DND-41 (cell line): ENCODE data around the gene AOPEP.

Experiments
- ATAC-seq: fragments of 200-7000 bp; cut with Tn5 transposase; 3 replicates; pipeline ENCODE4 v1.9.1; 2021; ENCODE audit warnings: low read depth; ENCODE audit not compliant: insufficient read depth
- DNase-seq: peaks from one replicate; pipeline ENCODE4 v3.0.0-alpha.2; 2020
- H2AFZ ChIP-seq: 2 replicates; pipeline ENCODE4 v1.6.0; 2012; ENCODE audit warnings: low read depth, low read length
- H3K27ac ChIP-seq: 2 replicates; pipeline ENCODE4 v1.5.1; 2012; ENCODE audit warnings: low read length, inconsistent platforms
- H3K27me3 ChIP-seq: fragments of 200-600 bp; sonication (generic); 2 replicates; pipeline ENCODE4 v1.6.0; 2012; ENCODE audit warnings: low read length, mild to moderate bottlenecking, inconsistent platforms; ENCODE audit not compliant: insufficient read depth, poor library complexity
- H3K36me3 ChIP-seq: 2 replicates; pipeline ENCODE4 v1.5.1; 2012; ENCODE audit warnings: low read length, inconsistent platforms; ENCODE audit not compliant: insufficient read depth
- H3K4me1 ChIP-seq: 2 replicates; pipeline ENCODE4 v1.5.1; 2012; ENCODE audit warnings: mild to moderate bottlenecking, low read length; ENCODE audit not compliant: insufficient read depth
- H3K4me2 ChIP-seq: 2 replicates; pipeline ENCODE4 v1.6.0; 2012; ENCODE audit warnings: mild to moderate bottlenecking, moderate library complexity, low read length, inconsistent platforms; ENCODE audit not compliant: insufficient read depth
- H3K4me3 ChIP-seq, 2 experiments: fragments of 200-600 bp in 1 of 2; shearing (Covaris generic) in 1 of 2; 2 replicates each; pipeline ENCODE4 v1.5.1; 2012 to 2016; ENCODE audit warnings: inconsistent platforms in 2 of 2, low read length in 2 of 2, mild to moderate bottlenecking in 2 of 2, low read depth in 1 of 2, moderate library complexity in 1 of 2
- H3K79me2 ChIP-seq: 2 replicates; pipeline ENCODE4 v1.6.0; 2012; ENCODE audit warnings: low read length, inconsistent platforms; ENCODE audit not compliant: insufficient read depth
- H3K9ac ChIP-seq: 2 replicates; pipeline ENCODE4 v1.6.0; 2012; ENCODE audit warnings: low read depth, mild to moderate bottlenecking, inconsistent platforms, low read length, moderate library complexity
- H3K9me3 ChIP-seq: 2 replicates; pipeline ENCODE4 v1.5.1; 2012; ENCODE audit warnings: low read length, moderate library complexity, mild to moderate bottlenecking, inconsistent platforms; ENCODE audit not compliant: insufficient read depth, severe bottlenecking
- H4K20me1 ChIP-seq: 2 replicates; pipeline ENCODE4 v1.6.0; 2012; ENCODE audit warnings: low read length; ENCODE audit not compliant: insufficient read depth
- EZH2 ChIP-seq: IDR thresholded peaks from 3 replicates; pipeline ENCODE4 v1.6.1; 2012; ENCODE audit warnings: borderline replicate concordance, low read depth, mild to moderate bottlenecking, moderate library complexity, low read length, inconsistent platforms; ENCODE audit not compliant: severe bottlenecking
- TF ChIP-seq, protein P1 (sequence below): IDR thresholded peaks from 2 replicates; pipeline ENCODE4 v1.5.1; 2012; ENCODE audit warnings: borderline replicate concordance, low read length, moderate library complexity, mild to moderate bottlenecking; ENCODE audit not compliant: poor library complexity, severe bottlenecking; ENCODE audit errors: extremely low read depth

Gene AOPEP

DNA sequence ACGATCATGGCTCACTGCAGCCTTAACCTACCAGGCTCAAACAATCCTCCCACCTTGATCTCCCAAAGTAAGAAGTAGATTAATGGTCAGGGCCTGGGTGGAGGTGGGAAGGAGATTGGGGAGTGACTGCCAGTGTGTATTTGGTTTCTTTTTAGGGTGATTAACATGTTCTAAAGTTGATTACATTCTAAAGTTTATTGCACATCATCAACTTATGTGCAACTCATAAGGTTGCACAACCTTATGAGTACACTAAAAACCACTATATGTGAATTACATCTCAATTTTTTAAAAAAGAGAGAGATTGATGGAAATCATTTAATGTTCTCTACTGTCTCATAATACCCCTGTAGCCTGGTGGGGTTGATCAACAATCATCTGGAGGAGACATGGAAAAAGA lies 218.1 kb downstream of the AOPEP start:
- no peaks in the 10 kb centered on the region for H3K27me3 ChIP-seq
- H2AFZ ChIP-seq: no peak overlapping the region
- H4K20me1 ChIP-seq: no peaks in the 10 kb centered on the region
- DNase-seq (no peak), ATAC-seq (no peak)
- no peak overlapping the region for H3K4me3 ChIP-seq
- H3K4me1 ChIP-seq: no peaks in the 10 kb centered on the region
- TF ChIP-seq, protein P1, sequence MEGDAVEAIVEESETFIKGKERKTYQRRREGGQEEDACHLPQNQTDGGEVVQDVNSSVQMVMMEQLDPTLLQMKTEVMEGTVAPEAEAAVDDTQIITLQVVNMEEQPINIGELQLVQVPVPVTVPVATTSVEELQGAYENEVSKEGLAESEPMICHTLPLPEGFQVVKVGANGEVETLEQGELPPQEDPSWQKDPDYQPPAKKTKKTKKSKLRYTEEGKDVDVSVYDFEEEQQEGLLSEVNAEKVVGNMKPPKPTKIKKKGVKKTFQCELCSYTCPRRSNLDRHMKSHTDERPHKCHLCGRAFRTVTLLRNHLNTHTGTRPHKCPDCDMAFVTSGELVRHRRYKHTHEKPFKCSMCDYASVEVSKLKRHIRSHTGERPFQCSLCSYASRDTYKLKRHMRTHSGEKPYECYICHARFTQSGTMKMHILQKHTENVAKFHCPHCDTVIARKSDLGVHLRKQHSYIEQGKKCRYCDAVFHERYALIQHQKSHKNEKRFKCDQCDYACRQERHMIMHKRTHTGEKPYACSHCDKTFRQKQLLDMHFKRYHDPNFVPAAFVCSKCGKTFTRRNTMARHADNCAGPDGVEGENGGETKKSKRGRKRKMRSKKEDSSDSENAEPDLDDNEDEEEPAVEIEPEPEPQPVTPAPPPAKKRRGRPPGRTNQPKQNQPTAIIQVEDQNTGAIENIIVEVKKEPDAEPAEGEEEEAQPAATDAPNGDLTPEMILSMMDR: no peak
- TF ChIP-seq EZH2: no peak
- no peaks in the 10 kb centered on the region for H3K36me3 ChIP-seq
- H3K79me2 ChIP-seq: no peaks in the 10 kb centered on the region
- no peak overlapping the region for H3K27ac ChIP-seq
- no peak overlapping the region for H3K4me2 ChIP-seq
- no peak overlapping the region for H3K9ac ChIP-seq
- H3K9me3 ChIP-seq: no peaks in the 10 kb centered on the region

DNA sequence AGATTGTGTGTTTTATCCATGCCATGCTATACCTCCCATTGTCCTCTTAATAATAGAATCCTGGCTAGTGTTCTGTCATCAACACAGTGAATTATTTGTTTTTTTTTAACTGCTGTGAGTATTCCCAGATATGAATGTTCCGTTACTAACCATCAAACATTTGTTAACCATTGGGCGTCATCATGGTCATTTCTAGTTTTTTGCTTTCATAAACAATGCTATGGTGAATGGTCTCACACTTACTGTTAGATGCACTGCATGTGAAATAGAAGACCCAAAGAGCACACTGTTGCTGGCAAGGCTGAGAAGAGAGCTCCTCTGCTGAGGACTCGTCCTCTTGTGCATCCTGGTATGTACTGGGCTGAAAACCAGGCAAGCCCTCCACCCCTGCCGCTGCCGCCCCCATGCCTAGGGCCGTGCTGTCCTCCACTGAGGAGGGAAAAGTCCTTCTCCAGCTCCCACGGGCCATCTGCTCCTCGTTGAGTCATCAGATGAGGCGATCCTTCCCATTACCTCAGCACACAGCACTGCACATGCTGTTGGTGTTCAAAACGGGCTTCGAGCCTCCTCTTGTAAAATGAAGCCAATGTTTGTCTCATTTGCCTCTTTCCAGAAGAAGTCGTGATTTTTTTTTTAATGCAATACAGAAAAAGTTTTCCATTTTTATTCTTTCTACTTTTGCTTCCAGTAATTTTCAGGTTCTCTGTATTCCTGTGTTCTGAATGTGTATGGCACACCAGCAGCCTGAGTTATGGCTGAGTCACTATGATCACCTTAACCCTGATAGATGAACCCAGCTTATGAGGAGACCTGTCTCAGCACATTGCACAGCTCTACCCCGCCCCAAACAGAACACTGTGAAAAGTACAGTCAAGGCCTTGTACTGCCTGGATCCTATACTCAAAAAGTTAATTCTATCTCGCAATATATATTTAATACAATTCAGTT lies 219.0 kb downstream of the AOPEP start:
- no peak for ATAC-seq
- no peak overlapping the region for H3K4me2 ChIP-seq
- H2AFZ ChIP-seq: no peak overlapping the region

DNA sequence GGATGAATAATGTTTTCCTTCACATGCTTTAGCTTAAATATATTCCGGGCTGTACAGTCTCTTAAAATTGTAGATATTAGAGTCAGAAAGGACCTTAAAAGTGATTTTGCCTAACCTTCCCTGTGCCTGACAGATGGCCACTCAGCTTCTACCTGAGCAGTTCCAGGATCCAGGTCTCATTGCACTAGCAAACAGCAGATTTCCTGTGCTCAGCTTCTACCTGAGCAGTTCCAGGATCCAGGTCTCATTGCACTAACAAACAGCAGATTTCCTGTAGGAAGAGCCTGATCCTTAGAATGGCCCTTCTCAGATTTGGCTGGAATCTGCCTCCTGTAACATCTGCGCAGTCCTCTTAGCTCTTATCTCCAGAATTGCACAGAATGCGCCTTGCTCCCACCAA lies 219.8 kb downstream of the AOPEP start:
- no peak overlapping the region for H3K27ac ChIP-seq

More for the DNA sequence above, 219.0 kb downstream of the AOPEP start:
- Histone ChIP-seq H3K79me2 (no peaks in the 10 kb centered on the region), H4K20me1 (no peaks in the 10 kb centered on the region), H3K9ac (no peak overlapping the region), H3K9me3 (no peaks in the 10 kb centered on the region), H3K4me3 (no peak overlapping the region), H3K27me3 (no peaks in the 10 kb centered on the region), H3K4me1 (no peaks in the 10 kb centered on the region), H3K36me3 (no peaks in the 10 kb centered on the region), H3K27ac (no peak overlapping the region)
- no peak for DNase-seq
- TF ChIP-seq, protein P1: no peak
- TF ChIP-seq EZH2: no peak

More for the DNA sequence above, 219.8 kb downstream of the AOPEP start:
- ATAC-seq (no peak), DNase-seq (no peak)
- no peaks in the 10 kb centered on the region for H4K20me1 ChIP-seq
- no peaks in the 10 kb centered on the region for H3K36me3 ChIP-seq
- H3K9ac ChIP-seq: no peak overlapping the region
- TF ChIP-seq, protein P1: no peak
- no peak for TF ChIP-seq EZH2
- H3K4me2 ChIP-seq: no peak overlapping the region
- H2AFZ ChIP-seq: no peak overlapping the region
- H3K9me3 ChIP-seq: no peaks in the 10 kb centered on the region
- no peaks in the 10 kb centered on the region for H3K79me2 ChIP-seq
- no peaks in the 10 kb centered on the region for H3K27me3 ChIP-seq
- no peaks in the 10 kb centered on the region for H3K4me1 ChIP-seq
- no peak overlapping the region for H3K4me3 ChIP-seq
